Measurements from ENCODE around the gene PPTC7.
"Not testable (repeated sequence)": the region's sequence is repeated elsewhere in the genome, so short reads cannot be mapped to it uniquely, and the experiment has no call there.

GRCh38 chr12:110545259-110545658 lies 37.9 kb downstream of the PPTC7 start:
- not testable (repeated sequence) for TF ChIP-seq POLR2A, EP300, POLR2AphosphoS5 (IDR thresholded peaks at IDR 0.05)
- TF ChIP-seq, protein P1, sequence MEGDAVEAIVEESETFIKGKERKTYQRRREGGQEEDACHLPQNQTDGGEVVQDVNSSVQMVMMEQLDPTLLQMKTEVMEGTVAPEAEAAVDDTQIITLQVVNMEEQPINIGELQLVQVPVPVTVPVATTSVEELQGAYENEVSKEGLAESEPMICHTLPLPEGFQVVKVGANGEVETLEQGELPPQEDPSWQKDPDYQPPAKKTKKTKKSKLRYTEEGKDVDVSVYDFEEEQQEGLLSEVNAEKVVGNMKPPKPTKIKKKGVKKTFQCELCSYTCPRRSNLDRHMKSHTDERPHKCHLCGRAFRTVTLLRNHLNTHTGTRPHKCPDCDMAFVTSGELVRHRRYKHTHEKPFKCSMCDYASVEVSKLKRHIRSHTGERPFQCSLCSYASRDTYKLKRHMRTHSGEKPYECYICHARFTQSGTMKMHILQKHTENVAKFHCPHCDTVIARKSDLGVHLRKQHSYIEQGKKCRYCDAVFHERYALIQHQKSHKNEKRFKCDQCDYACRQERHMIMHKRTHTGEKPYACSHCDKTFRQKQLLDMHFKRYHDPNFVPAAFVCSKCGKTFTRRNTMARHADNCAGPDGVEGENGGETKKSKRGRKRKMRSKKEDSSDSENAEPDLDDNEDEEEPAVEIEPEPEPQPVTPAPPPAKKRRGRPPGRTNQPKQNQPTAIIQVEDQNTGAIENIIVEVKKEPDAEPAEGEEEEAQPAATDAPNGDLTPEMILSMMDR (IDR thresholded peaks at IDR 0.05) = not testable (repeated sequence)
